Measurements from ENCODE around the gene PIK3CB. TPM values are rescaled to one million over a fixed set of nuclear protein-coding genes. Genes with fewer than 3 reads are reported as not detected.
A peak's percentile ranks its signal among the peaks of the same experiment; 100 is the strongest.
"Not testable (repeated sequence)": the region's sequence is repeated elsewhere in the genome, so short reads cannot be mapped to it uniquely, and the experiment has no call there.

PIK3CB gene
- total RNA-seq, 1 experiment from 2014 or later: 10.2 TPM

DNA sequence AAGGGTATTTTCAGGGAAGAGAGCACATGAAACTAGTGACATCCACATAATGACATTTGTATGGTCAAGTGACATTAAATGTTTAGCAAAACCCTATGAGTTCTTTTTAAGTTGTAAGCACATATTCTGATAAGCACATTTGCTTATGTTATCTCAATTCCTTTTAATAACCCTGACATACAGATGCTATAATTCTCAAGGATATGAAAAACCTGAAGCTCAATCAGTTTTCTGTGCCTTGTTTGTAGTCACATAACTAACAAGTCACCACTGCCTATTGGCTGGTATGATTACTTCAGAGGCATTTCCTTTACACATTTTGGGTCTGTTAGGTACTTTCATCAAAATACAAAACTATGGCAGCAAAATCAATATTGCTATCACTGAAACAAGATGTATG lies 152.1 kb downstream of the PIK3CB start:
- DNase-seq (ENCODE audit: low read depth): no peak

DNA sequence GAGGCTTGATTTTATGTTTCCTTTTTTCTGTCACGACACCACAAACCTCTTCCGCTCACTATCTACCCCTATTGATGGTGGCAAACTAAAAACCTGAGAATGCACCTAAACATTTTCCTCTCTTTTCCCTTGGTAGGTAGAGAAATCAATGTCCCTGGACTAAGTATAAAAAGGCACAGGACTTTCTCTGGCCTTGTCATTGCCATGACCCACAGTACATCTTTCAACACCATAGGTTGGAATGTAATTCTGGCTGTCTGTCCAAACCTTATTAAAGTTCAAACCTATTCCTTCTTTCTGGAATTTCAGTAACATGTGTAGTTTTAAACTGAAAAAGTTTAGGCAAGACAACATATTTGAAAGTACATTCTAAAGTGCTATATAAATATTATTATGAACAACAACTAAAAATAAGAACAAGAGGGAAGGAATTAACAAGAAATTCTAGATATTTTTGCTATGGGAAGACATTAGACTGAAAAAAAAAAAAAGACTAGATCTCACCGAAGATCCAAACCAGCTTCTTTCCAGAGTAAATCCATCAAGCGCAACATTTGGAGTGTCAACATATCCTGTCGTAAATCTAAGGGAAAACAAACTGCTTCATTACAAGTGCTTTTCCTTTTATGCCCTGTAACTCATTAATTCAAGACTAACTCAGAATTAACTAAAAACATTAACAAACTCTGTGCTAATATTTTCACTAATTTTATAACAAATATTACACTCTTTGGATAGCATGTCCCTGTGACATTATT lies 153.1 kb downstream of the PIK3CB start:
- no peak for DNase-seq (ENCODE audit: low read depth)

DNA sequence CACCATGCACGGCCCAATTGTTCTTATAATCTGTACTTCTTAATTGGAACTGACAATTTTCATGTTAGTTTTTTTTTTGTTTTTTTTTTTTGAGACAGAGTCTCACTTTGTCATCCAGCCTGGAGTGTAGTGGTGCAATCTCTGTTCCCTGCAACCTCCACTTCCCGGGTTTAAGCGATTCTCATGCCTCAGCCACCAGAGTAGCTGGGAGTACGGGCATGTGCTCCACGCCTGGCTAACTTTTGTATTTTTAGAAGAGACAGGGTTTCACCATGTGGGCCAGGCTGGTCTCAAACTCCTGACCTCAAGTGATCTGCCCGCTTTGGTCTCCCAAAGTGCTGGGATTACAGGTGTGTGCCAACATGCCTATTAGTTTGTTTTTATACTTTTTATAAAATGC lies 153.8 kb downstream of the PIK3CB start:
- DNase-seq (ENCODE audit: low read depth): not testable (repeated sequence)

DNA sequence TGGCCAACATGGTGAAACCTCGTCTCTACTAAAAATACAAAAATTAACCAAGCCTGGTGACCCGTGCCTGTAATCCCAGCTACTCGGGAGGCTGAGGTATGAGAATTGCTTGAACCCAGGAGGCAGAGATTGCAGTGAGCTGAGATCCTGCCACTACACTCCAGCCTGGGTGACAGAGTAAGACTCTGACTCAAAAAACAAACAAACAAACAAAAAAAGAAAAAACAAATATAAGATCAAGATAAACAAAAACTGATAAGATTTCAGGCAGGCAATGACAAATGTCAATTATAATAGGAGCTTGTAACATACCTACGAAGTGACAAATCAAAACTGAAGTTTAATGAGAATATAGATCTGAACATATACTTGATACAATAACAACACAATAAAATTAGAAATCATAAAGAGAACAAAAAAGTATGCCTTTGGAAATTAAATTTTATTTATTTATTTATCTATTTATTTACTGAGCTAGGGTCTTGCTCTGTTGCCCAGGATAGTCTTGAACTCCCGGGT lies 155.8 kb downstream of the PIK3CB start:
- no peak for DNase-seq (ENCODE audit: low read depth)

DNA sequence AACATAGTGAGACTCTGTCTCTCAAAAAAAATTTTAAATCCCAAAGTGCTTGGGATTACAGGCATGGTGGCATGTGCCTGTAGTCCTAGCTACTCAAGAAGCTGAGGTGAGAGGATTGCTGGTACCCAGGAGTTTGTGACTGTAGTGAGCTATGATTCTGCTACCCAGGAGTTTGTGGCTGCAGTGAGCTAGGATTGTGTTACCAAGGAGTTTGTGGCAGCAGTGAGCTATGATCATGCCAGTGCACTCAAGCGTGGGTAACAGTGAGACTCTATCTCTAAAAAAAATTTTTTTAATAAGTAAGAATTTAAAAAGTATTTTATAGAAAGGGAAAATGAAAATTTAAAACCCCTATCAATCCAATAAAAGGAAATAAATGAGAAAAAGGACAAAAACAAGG lies 156.6 kb downstream of the PIK3CB start:
- no peak for DNase-seq (ENCODE audit: low read depth)

DNA sequence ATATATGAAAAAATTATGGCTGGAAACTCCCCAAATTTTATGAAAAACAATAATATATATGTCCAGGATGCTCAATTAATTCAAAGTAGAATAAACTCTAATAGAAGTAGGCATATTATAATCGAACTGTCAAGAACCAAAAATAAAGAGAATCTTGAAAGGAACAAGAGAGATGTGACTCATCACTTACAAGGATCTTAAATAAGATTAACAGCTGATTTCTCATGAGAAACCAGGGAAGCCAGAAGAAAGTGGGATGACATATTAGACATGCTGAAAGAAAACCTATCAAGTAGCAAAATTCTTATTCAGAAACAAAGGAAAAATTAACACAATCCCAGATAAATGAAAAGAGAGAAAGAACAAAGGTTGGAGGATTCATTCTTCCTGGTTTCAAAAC lies 159.3 kb downstream of the PIK3CB start:
- peak; percentile 45 for DNase-seq (ENCODE audit: low read depth)

DNA sequence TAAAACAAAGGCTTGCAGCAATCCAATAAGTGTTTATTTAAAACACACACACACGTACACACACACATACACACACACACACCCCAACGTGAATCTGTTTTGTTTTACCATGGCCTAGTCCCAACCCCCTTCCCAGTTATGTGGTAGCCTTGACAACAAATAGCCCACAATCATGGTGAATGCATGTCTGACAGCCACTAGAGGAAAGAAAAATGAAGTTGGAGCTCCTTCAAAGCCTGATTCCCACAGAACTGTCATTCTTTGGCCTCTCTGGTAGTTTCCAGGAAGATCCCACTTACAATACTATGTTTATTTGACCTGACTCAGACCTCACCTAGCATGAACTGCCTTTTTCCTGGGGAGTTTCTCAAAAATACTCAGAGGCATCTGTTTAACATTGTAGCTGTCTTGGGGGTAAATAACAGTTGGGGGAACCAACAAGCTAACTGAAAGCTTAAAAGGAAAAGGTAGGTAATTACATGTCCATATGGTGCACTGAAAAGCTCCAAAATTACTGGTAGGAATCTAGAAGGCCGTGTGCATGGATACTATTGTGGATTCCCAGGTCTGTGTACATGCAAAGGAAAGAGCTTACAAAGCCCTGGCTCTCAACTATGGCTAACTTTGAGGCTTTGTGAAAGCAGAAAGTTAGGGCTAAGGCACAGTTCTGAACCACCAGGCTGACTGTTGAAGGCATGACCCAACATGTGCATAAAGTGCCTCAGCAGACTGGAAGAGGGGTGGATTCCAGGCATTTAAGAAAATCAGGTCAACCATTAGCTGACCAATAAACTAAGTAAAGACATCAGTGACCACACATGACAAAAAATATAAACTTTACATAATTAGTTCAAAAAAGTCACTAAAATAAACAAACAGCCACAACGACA lies 160.8 kb downstream of the PIK3CB start:
- DNase-seq (ENCODE audit: low read depth): peak; percentile 8

DNA sequence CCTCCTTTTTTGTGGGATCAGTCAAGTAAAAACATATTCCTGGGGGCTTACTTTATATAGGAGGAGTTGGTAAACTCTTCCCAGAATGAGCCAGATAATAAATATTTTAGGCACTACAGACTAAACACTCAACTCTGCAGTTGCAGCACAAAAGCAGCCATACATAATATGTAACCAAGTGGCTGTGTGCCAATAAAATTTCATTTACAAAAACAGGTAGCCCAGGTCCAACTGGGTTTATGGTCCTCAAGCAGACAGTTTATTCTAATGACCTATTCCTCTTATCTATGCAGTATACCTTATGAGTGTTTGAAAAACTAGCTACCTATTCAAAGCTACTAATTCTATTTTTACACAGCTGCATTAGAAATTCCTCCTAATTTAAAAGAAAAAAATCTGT lies 164.3 kb downstream of the PIK3CB start:
- no peak for DNase-seq (ENCODE audit: low read depth)

DNA sequence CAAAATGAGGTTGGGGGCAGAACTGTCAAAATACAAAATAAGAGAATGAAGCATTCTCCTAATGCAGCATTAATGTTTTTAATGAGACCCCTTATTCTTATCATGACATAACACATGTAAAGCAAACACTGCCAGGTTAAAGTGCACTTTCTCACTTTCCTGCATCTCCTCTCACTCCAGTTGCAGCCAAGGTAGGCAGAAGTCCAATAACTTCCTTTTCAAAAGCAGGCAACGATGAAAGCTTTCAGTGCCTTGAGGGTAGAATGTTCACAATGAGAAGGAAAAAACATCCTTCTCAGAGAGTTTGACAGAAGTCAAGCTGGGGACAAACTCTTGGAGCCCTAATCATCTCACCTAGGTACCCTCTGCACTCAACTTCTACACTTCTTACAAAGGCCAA lies 166.6 kb downstream of the PIK3CB start:
- no peak for DNase-seq (ENCODE audit: low read depth)

DNA sequence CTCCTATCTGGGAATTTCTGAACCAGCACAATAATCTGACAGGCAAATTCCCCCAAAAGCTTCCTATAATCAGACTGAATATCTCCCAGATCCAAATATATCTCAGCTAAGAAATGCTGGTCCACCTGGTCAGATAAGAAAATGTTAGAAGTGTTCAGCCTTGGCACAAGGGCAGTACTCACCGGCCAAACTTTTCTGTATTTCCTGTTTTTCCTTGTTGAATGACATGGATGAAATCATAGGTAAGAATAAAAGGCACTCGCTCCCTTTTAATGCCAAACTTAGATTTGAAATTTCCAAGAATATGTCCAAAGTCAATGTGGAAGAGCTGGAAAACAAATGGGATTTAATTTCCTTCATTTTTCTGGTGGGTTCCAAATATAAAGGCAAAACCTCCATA lies 177.2 kb downstream of the PIK3CB start:
- DNase-seq (ENCODE audit: low read depth): no peak

DNA sequence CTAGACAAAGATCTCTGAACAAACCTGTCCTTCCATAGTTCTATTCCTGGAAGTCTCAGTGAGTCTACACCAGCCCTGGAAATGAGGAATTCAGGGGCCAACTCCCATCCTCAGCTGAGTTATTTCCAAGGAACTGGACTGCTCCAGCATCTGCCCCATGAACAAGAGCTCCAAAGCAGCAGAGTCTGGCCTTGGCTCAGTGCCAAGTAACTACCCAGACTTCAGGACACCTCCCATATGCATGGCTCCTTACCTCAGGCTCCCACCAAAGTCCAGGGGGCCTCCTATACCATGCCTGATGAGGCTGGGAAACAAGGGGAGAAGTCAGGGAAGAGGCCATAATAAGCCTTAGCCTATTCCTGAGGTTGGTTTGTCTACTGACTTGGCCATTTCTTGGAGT lies 181.2 kb downstream of the PIK3CB start:
- no peak for DNase-seq (ENCODE audit: low read depth)

DNA sequence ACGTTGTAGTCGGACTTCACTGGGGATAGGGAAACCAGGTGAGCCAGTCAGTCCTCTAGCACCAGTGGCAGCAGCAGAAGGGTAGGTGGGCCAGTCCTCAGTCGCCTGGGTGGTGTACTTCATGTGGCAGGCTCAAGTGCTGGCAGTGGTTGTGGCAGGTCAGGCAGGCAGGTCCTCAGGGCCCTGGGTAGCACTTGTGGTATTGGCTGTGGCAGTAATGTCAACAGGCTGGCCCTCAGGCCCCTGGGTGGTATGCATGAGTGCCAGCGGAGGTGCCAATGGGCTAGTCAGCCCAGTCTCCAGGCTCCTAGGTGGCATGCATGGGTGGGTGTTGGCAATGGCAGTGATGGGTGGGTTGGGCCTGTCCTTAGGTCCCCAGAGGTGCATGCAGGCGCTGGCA lies 185.6 kb downstream of the PIK3CB start:
- DNase-seq (ENCODE audit: low read depth): no peak

DNA sequence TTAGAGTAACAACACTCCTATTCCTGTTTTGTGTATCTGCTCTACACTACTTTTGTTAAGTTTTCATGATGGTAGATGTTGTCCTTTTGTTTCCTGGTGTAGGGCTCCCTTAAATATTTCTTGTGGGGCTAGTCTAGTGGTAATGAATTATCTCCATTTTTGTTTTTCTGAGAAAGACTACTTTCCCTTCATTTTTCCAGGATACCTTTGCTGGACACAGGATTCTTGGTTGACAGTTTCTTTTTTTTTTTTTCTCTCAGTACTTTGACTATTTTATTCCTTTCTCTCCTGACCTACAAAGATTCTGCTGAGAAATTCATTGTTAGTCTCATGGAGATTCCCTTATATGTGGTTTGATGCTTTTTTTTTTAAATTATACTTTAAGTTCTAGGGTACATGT lies 188.2 kb downstream of the PIK3CB start:
- DNase-seq (ENCODE audit: low read depth): no peak

DNA sequence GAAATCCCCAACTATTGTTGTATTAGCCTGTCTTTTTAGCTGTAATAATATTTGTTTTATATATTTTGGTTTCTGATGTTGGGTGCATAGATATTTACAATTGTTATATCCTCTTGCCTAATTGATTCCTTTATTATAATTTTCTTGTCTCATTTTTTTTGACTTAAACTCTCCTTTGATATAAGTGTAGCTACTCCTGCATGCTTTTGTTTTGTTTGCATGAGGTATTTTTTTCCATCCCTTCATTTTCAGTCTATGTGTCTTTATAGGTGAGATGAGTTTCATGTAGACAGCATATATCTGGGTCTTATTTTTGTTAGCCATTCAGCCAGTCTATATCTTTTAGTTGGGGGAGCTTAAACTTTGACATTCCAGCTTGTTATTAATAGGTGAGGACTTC lies 188.7 kb downstream of the PIK3CB start:
- DNase-seq (ENCODE audit: low read depth): no peak

DNA sequence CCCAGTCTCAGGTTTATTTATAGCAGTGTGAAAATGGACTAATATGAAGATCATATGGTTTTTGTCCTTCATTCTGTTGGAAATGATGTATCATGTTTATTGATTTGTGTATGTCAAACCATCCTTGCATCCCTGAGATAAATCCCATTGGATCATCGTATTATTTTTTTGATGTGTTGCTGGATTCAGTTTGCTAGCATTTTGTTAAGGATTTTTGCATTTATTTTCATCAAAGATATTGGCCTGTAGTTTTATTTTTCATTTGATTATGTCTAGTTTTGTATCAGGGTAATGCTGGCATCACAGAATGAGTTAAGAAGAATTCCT lies 191.8 kb downstream of the PIK3CB start:
- no peak for DNase-seq (ENCODE audit: low read depth)

DNA sequence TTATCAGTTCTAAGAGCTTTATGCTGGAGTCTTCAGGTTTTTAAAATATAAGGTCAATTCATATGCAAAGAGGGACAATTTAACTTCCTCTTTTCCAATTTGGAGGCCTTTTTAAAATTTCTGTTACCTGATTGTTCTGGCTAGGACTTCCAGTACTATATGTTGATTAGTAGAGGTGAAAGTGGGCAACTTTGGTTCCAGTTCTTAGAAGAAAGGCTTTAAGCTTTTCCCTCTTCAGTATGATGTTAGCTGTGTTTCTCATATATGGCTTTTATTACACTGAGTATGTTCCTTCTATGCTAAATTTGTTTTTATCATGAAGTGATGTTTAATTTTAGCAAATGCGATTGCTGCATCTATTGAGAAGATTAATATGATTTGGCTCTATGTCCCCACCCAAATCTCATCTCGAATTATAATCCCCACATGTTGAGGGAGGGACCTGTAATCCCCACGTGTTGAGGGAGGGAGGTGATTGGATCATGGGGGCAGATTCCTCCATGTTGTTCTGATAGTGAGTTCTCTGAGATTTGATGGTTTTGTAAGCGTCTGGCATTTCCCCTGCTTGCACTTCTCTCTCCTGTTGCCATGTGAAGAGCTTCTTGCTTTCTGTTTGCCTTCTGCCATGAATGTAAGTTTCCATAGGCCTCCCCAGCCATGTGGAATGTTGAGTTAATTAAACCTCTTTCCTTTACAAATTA lies 192.4 kb downstream of the PIK3CB start:
- DNase-seq (ENCODE audit: low read depth): no peak

DNA sequence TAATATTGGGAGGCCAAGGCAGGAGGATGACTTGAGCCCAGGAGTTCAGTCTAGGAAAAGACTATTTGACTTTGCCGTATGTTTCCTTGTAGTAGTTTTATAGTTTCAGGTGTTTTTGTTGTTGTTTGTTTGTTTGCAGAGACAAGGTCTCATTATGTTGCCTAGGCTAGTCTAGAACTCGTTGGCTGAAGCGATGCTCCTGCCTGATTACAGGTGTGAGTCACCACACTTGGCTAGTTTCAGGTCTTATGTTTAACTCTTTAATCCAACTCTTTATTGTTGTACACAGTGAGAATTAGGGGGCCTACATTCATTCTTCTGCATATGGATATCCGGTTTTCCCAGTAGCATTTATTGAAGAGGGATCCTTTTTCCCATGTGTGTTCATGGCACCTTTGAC lies 194.2 kb downstream of the PIK3CB start:
- no peak for DNase-seq (ENCODE audit: low read depth)

DNA sequence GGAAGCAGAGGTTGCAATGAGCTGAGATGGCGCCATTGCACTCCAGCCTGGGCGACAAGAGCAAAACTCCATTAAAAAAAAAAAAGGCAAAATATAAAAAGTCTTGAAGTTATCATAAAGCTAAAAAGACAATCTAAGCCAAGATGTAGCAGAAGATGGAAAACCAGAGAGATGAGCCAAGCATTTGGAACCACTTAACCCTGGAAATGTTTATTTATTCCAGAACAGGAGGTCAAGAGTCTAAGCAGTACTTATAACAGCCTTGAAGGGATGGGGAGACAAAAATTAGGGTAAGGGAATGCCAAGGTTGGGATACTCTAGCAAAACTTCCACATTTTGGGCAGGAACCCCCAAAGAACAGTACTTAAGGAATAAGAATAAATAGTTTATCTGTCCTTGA lies 196.1 kb downstream of the PIK3CB start:
- DNase-seq (ENCODE audit: low read depth): no peak

DNA sequence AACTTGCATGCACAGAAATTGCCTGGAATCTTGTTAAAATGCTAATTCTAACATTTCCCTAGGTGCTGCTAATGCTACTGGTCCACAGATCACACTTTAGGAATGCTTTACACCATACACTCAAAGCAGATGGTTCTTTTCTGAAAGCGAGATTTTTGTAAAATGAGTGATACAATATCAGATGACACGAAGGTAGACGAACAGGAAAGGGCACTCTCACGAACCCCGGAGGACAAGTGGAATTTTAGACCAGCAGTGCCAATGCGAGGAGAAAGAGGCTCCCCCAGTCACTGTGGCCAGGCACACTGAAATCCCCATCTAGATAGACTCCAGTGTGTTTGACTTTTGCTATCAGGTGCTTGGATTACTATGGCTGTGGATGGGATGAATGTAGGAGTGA lies 205.2 kb downstream of the PIK3CB start:
- no peak for DNase-seq (ENCODE audit: low read depth)

DNA sequence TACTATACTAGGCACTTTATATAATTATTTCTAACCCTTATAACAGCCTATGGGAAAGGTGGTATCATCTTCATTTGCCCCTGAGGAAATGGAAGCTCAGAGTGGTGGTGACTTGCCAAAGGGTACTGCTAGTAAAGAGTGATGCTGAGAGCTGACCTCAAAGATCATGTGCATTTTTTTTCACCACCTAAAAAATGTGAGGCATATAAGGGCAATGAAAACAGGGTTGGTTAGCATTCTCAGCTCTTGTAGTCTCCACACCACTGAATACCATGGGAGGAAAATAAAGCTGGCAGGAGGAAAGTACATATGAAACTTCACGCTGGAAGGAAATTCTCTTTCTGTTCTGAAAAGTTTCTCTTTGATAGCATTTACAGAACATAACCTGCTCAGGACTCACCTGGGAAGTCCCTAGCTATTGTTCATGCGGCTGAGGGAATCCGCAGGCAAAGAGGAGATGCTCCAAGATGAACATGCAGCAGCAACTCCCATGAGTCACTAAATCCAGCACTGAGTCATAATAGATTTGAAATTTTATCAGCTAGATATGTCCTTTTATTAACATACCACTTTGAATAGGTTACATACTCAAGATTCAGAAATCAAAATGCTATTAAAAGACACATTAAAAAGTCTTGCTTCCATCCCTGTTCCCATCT lies 208.9 kb downstream of the PIK3CB start:
- DNase-seq (ENCODE audit: low read depth): peak; percentile 64

DNA sequence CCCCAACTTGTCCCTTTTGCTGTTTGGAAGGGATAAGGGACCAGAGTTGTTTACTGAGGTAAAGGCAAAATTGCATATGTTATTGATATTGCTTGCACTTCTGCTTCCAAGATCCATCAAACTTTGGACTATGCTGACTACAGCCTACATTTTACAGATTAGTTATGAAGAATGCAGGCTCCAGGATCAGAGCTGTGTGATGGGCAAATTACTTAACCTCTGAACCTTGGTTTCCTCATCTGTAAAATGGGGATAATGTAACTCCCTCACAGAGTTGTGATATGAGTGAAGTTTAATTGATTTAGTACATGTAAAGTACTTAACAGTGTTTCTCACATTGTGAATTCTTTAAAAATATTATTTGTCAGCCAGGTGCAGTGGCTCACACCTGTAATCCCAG lies 210.2 kb downstream of the PIK3CB start:
- DNase-seq (ENCODE audit: low read depth): no peak

DNA sequence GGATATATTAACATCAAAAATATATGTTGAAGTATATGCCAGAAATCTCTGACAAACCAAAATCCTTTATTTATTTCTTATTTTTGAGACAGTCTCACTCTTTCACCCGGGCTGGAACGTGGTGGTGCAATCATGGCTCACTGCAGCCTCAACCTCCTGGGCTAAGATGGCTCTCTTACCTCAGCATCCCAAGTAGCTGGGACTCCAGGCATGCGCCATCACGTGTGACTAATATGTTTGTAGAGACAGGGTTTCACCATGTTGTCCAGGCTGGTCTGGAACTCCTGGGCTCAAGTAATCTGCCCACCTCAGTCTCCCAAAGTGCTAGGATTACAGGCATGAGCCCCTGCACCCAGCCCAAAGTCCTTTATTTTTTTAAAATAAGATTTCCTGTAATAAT lies 214.3 kb downstream of the PIK3CB start:
- no peak for DNase-seq (ENCODE audit: low read depth)

Measured in LHCN-M2 (cell line).